Aorta (tissue), 5 donors: Measurements from ENCODE around the gene CEBPA. TPM values are rescaled to one million over a fixed set of nuclear protein-coding genes. Genes with fewer than 3 reads are reported as not detected.
A peak's percentile ranks its signal among the peaks of the same experiment; 100 is the strongest.

ENCODE experiments used
- ATAC-seq: fragments of 200-7000 bp; cut with Tn5 transposase; one replicate; pipeline ENCODE4 v1.9.1; 2022; ENCODE audit warnings: moderate library complexity; ENCODE audit not compliant: low FRiP score
- DNase-seq, 2 donors: peaks; one replicate each; pipeline ENCODE4 v3.0.0-alpha.2; 2020
- H3K27ac ChIP-seq, 2 donors: one replicate each; pipeline ENCODE4 v1.5.1; 2013; ENCODE audit warnings: low read length in 2 of 2, mild to moderate bottlenecking in 2 of 2, moderate library complexity in 2 of 2, control low read depth in 1 of 2, inconsistent platforms in 1 of 2, low read depth in 1 of 2
- H3K27me3 ChIP-seq, 2 donors: one replicate each; pipeline ENCODE4 v1.6.1; 2013; ENCODE audit warnings: control low read depth in 1 of 2, low read length in 1 of 2, mild to moderate bottlenecking in 1 of 2, moderate library complexity in 1 of 2; ENCODE audit not compliant: insufficient read depth in 2 of 2, control insufficient read depth in 1 of 2
- H3K36me3 ChIP-seq, 2 donors: one replicate each; pipeline ENCODE4 v1.6.1; 2013; ENCODE audit warnings: control low read depth in 1 of 2, low read length in 1 of 2, mild to moderate bottlenecking in 1 of 2; ENCODE audit not compliant: insufficient read depth in 2 of 2, control insufficient read depth in 1 of 2
- H3K4me1 ChIP-seq, 2 donors: one replicate each; pipeline ENCODE4 v1.6.1; 2013; ENCODE audit warnings: low read length in 2 of 2, control low read depth in 1 of 2, mild to moderate bottlenecking in 1 of 2, moderate library complexity in 1 of 2; ENCODE audit not compliant: insufficient read depth in 2 of 2, control insufficient read depth in 1 of 2
- H3K4me3 ChIP-seq, 2 donors: one replicate each; pipeline ENCODE4 v1.5.1; 2013; ENCODE audit warnings: low read length in 2 of 2, control low read depth in 1 of 2, mild to moderate bottlenecking in 1 of 2
- H3K9me3 ChIP-seq: one replicate; pipeline ENCODE4 v1.6.1; 2013; ENCODE audit warnings: mild to moderate bottlenecking, low read length; ENCODE audit not compliant: control insufficient read depth
- whole genome bisulfite sequencing, 2 donors: extraction: QIAGEN DNeasy Blood & Tissue Kit; methylation state at CpG; one replicate each; pipeline ENCODE4 v1.1.7; 2013; 5-methylcytosine and 5-hydroxymethylcytosine counted together
- intact Hi-C, 2 donors: fragments of 100-400 bp; cut with DNase I; formaldehyde crosslinking; loops; one replicate each; pipeline versions ENCODE4 v1.14.2 to v1.15.0; 2022
- polyA plus RNA-seq, 2 donors: library from polyadenylated mRNA; stranded (reverse); fragments of 200-250 nt; gene quantifications; one replicate each; pipeline ENCODE4 v1.2.3, GENCODE V29; 2013
- total RNA-seq, 2 donors: library from RNA; stranded (reverse); fragmentation: NEBNext Ultra II Directional; extraction: Animal tissue kit (Norgen Biotek cat#: 25700); gene quantifications; one replicate each; pipeline ENCODE4 v1.2.1, GENCODE V29; 2021
- donor health status: healthy with polysubstance abuse.
- donor health status: Bipolar disorder and iron deficiency.
- donor health status: DM: no; HTN: no; CAD: no.
- donor health status: DM: no; HTN: no; CAD: no.
- donor health status: DM: yes; HTN: yes; CAD: no.

CEBPA gene
- total and polyA plus RNA-seq, 4 donors = 1.0 to 14.3 (median 8.2) TPM

DNA sequence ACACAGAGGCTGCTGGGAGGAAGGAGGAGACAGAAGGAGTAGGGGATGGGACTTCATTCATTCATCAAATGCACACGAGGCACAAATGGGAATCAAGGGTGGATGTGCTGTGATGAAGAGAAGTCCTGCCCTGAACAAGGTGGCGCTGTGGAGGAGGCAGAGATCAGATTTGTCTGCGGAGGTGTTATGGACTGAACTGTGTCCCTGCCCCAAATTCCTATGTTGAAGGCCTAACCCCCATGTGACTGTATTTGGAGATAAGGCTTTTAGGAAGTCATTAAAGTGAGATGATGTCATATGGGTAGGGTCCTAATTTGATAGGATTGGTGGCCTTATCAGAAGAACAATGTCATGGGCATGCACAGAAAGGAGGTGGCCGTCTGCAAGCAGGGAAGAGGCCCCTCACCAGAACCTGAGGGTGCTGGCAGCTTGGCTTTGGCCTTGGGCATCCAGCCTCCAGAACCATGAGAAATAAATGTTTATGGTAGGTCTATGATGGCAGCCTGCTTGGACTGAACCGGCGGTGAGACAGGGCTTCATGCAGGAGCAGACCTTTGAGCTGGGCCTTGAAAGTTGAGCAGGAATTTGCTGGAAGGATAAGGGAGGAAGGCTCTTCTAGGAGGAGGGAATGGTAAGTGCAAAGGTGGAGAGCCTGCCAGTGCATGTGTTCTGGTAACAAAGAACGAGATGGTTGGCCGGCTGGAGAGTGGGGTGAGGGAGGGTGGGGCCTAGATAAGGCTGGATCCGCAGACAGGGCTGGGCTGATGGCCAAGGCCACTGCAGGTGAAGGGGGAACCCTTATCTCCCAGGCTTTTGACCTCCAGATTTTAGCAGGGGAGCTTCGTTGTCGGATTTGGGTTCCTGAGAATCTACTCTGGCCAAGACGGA is 2.7 kb upstream of the CEBPA start:
- H3K9me3 ChIP-seq = no peaks in the 10 kb centered on the region
- H3K4me3 ChIP-seq = no peak overlapping the region
- intact Hi-C loops = loop anchor here in 1 of 2 donors (5.0 kb wide), 2 partner anchors 72 to 102 kb away; no protein-coding TSS in a partner anchor
- H3K27ac ChIP-seq = no peak overlapping the region
- H3K36me3 ChIP-seq = no peaks in the 10 kb centered on the region
- 90 to 92% methylated on average over 12 of the region's 12 CpGs for WGBS, 2 donors
- H3K4me1 ChIP-seq = no peaks in the 10 kb centered on the region
- DNase-seq (no peak), ATAC-seq (no peak)
- H3K27me3 ChIP-seq = no peaks in the 10 kb centered on the region

DNA sequence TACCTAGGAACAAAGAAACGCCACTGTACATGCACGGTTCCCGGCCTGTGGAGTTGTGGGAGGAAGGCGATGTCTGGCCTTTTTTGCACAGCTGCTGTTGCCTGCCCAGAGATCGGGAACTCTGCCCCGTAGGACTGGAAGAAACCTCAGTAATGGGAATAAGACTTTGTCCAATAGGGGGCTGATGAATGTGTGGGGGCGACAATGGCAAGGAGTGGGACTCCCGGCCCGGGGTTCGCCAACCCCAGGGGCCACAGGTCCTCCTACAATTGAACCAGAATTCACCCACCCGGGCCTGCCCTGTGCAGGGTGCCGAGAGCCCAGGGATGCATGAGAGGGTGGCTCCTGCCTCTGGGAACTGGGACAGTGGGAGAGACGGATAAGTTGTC is 2.0 kb upstream of the CEBPA start:
- Histone ChIP-seq H3K27me3 (no peaks in the 10 kb centered on the region), H3K27ac (no peak overlapping the region), H3K9me3 (no peaks in the 10 kb centered on the region), H3K4me3 (no peak overlapping the region), H3K36me3 (no peaks in the 10 kb centered on the region), H3K4me1 (no peaks in the 10 kb centered on the region)
- DNase-seq (no peak), ATAC-seq (no peak)
- 47 to 50% methylated on average over 13 of the region's 13 CpGs for WGBS, 2 donors
- intact Hi-C loops = loop anchor here in 1 of 2 donors (5.0 kb wide), 2 partner anchors 73 to 103 kb away; no protein-coding TSS in a partner anchor

DNA sequence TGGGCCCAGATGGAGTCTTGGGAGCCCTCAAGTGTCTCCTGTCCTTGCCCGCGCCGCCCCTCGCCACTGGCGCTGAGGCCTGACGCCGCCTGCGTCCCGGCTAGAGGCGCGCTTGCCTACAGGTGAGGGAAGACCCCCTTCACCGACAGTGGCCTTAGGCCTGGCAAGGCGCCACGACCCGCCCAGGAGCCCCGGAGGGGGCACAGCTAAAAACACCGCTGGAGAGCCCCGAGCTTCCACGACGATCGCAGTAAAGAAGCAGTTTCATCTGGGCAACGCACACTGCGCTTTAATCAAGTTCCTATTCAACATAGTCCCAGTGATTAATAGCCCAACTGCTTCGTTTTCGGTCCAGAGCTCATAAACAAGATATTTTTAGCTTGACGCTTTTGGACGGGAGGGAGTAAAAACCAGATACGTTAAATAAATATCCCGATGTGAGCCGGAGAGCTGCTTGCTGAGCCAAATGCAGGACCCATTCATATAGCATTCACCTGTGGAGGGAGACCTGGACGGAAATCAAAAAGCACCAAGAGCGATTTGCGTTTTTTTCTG is 1.5 kb upstream of the CEBPA start:
- peak overlapping the region; percentile 30 to 80 for H3K4me3 ChIP-seq
- ATAC-seq (peak; percentile 37), DNase-seq (no peak)
- 1% methylated on average over 33 of the region's 33 CpGs for WGBS, 2 donors
- no peaks in the 10 kb centered on the region for H3K36me3 ChIP-seq
- H3K9me3 ChIP-seq = no peaks in the 10 kb centered on the region
- H3K27ac ChIP-seq = no peak overlapping the region
- H3K4me1 ChIP-seq = no peaks in the 10 kb centered on the region
- no peaks in the 10 kb centered on the region for H3K27me3 ChIP-seq
- intact Hi-C loops = loop anchor here (1.0 to 5.0 kb wide), 3 partner anchors 69 to 103 kb away; partner anchors contain the start of gene CEBPG (in 1 of the 2)

DNA sequence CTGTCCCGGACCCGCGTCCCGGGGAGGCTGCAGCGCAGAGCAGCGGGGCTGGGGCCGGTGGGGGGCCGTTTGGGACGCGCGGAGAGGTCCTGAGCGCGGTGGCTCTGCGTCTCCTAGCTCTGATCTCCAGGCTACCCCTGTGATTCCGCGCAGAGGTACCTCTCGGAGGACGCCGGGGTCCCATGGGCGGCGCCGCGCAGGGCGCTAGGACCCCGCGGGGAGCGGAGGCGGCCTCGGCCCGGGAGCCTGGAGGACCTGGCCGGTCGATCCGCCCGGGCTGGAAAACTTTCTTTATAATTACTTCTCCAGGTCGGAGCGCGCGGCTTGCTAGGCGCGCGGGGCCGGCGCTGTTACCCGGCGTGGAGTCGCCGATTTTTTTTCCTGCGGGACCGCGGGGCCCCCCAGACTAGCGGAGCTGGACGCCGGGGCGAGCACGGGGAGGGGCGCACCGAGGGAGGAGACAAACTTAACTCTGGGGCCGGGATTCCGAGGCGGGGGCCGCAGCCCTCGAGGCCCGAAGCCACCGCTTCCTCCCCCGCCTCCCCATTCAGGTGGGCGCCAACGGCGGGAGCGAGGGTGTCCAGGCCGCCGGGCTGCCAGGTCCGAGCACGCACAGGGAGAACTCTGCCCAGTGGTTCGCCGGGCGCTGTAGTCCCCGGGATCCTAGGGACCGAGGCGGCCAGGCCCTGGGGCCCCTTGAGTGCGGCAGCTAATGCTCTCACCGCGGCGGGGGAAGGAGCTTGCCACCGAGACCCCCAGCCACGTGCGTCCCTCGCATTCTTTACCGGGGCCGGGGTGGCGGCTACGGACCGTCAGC is 848 bp upstream of the CEBPA start:
- intact Hi-C loops = loop anchor here (1.0 to 5.0 kb wide), 3 partner anchors 70 to 104 kb away; partner anchors contain the start of gene CEBPG (in 1 of the 2)
- H3K4me3 ChIP-seq = peak overlapping the region; percentile 30 to 80
- no peaks in the 10 kb centered on the region for H3K9me3 ChIP-seq
- ATAC-seq = peak; percentile 79
- H3K4me1 ChIP-seq = no peaks in the 10 kb centered on the region
- H3K36me3 ChIP-seq = no peaks in the 10 kb centered on the region
- H3K27me3 ChIP-seq = no peaks in the 10 kb centered on the region
- DNase-seq = peak; percentile 71 to 84
- 1% methylated on average over 64 to 92 of the region's 92 CpGs for WGBS, 2 donors
- H3K27ac ChIP-seq = no peak overlapping the region

DNA sequence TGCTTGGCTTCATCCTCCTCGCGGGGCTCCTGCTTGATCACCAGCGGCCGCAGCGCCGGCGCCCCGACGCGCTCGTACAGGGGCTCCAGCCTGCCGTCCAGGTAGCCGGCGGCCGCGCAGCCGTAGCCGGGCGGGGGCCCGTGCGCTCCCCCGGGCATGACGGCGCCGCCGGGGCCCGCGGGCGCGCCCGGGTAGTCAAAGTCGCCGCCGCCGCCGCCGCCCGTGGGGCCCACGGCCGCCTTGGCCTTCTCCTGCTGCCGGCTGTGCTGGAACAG is 497 bp downstream of the CEBPA start:
- ATAC-seq (no peak), DNase-seq (no peak)
- intact Hi-C loops = loop anchor here in 1 of 2 donors (5.0 kb wide), 2 partner anchors 75 to 105 kb away; no protein-coding TSS in a partner anchor
- WGBS, 2 donors = 0 to 1% methylated on average over 21 to 41 of the region's 41 CpGs
- H3K27me3 ChIP-seq = no peaks in the 10 kb centered on the region
- H3K4me3 ChIP-seq = peak overlapping the region; percentile 21 to 30
- H3K9me3 ChIP-seq = no peaks in the 10 kb centered on the region
- H3K4me1 ChIP-seq = no peaks in the 10 kb centered on the region
- no peak overlapping the region for H3K27ac ChIP-seq
- H3K36me3 ChIP-seq = no peaks in the 10 kb centered on the region

DNA sequence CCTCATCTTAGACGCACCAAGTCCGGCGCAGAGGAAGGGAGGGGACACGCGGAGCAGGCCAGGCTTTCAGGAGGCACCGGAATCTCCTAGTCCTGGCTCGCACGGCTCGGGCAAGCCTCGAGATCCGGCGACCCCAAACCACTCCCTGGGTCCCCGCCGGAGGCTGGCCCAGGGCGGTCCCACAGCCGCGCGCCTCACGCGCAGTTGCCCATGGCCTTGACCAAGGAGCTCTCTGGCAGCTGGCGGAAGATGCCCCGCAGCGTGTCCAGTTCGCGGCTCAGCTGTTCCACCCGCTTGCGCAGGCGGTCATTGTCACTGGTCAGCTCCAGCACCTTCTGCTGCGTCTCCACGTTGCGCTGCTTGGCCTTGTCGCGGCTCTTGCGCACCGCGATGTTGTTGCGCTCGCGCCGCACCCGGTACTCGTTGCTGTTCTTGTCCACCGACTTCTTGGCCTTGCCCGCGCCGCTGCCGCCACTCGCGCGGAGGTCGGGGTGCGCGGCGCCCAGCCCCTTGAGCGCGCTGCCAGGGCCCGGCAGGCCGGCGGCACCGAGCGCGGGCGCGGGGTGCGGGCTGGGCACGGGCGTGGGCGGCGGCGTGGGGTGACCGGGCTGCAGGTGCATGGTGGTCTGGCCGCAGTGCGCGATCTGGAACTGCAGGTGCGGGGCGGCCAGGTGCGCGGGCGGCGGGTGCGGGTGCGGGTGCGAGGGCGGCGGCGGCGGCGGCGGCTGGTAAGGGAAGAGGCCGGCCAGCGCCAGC is 1.0 kb downstream of the CEBPA start:
- Histone ChIP-seq H3K27me3 (no peaks in the 10 kb centered on the region), H3K36me3 (no peaks in the 10 kb centered on the region), H3K27ac (no peak overlapping the region), H3K4me3 (peak overlapping the region; percentile 21 to 30), H3K9me3 (no peaks in the 10 kb centered on the region), H3K4me1 (no peaks in the 10 kb centered on the region)
- ATAC-seq (no peak), DNase-seq (no peak)
- WGBS, 2 donors = 1% methylated on average over 59 to 91 of the region's 91 CpGs
- intact Hi-C loops = loop anchor here in 1 of 2 donors (5.0 kb wide), 2 partner anchors 76 to 106 kb away; no protein-coding TSS in a partner anchor

DNA sequence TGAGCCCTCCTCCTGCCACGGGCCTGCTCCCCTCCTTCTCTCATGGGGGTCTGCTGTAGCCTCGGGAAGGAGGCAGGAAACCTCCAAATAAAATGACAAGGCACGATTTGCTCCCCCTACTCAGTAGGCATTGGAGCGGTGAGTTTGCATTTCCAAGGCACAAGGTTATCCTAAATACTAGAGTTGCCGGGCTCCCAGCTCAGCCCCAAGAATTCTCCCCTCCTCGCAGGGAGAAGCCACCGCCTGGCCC is 1.5 kb downstream of the CEBPA start:
- 0 to 5% methylated on average over 7 of the region's 7 CpGs for whole genome bisulfite sequencing, 2 donors
- intact Hi-C loops = loop anchor here in 1 of 2 donors (5.0 kb wide), 2 partner anchors 76 to 106 kb away; no protein-coding TSS in a partner anchor
- no peak for ATAC-seq
- Histone ChIP-seq H3K27ac (no peak overlapping the region), H3K36me3 (no peaks in the 10 kb centered on the region), H3K27me3 (no peaks in the 10 kb centered on the region), H3K4me1 (no peaks in the 10 kb centered on the region), H3K4me3 (no peak overlapping the region), H3K9me3 (no peaks in the 10 kb centered on the region)
- DNase-seq = no peak
